Placental pericyte (primary cell): ENCODE measurements around the gene SMIM24. TPM values are rescaled to one million over a fixed set of nuclear protein-coding genes. Genes with fewer than 3 reads are reported as not detected.

Source experiments
- small RNA-seq: library from RNA; depleted of rRNA; stranded (forward); fragments of <200 nt; gene quantifications from one replicate; pipeline ENCODE3, GENCODE V24; 2012; ENCODE audit warnings: low replicate concordance
- total RNA-seq: library from RNA; depleted of rRNA; stranded (reverse); fragments of >200 nt; gene quantifications from 2 replicates; pipeline ENCODE4 v1.2.3, GENCODE V29; 2012

The SMIM24 gene
- not detected in 2 replicates for total RNA-seq

DNA sequence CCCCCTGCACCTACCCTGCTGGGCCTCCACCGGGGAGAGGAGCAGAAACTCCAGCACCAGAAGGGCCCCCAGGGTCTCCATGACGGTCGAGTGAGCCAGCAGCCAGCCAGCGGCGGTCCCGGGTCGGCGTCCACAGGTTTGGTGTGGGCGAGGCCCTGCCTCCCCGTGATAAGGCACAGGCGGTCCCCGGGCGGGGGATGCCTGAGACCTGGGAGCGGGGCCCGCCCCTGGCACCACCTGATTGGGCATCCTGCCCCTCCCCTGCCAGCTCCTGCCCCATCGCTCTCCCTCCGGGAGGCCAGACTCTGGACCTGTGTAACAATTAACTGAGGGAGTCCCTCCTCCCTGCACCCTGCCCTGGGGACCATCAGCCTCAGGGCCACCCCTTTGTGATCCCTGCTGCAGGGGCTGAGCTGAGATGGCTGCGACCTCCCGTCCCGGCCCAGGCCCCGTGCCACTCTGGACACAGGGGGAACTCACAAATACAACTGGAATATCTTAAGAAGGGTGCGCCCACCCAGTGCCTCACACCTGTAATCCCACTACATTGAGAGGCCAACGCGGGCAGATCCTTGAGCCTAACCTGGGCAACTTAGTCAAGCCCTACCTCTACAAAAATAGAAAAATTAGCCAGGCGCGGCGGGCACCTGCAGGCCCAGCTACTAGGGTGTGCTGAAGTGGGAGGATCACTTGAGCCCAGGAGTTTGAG, at the start of gene SMIM24:
SMIM24 (minus strand) TSS at position 143 of the 709 bp plus-strand sequence; CDS start at position 81, 62 bp downstream.

GRCh38 chr19:3505598-3506383, 25.5 kb upstream of the SMIM24 start, which contains the start of gene FZR1:
Gene FZR1 (plus strand): TSS chr19:3506311. CDS start chr19:3522990, 16,679 bp downstream.

GRCh38 chr19:3500429-3501101, 20.2 kb upstream of the SMIM24 start, which contains the start of gene DOHH:
Gene DOHH (minus strand): TSS chr19:3500674. CDS start chr19:3496814, 3,860 bp downstream.

GRCh38 chr19:3483226-3483628, 2.9 kb upstream of the SMIM24 start, which contains the start of gene SMIM44:
Gene SMIM44 (minus strand): TSS chr19:3483441. CDS start chr19:3483403, 38 bp downstream.

Small RNA genes within 50 kb of the gene (small RNA-seq; reads per million reads assigned to genes)
- gene RF00212: 0.10 reads per million

Other genes with a start within 250 kb of the SMIM24 start
- gene NFIC, start 113.9 kb downstream of the SMIM24 start, total RNA-seq: 54.9 and 83.8 TPM in 2 replicates
- gene SMIM44, start 2.9 kb upstream of the SMIM24 start, total RNA-seq: not detected in 2 replicates
- gene DOHH, start 20.1 kb upstream of the SMIM24 start, total RNA-seq: 13.8 and 18.0 TPM in 2 replicates
- gene FZR1, start 25.8 kb upstream of the SMIM24 start, total RNA-seq: 36.3 and 63.3 TPM in 2 replicates
- not detected in 2 replicates for gene TEKTIP1, start 58.6 kb upstream of the SMIM24 start, total RNA-seq
- 122 and 179 TPM in 2 replicates for gene MFSD12, start 77.1 kb upstream of the SMIM24 start, total RNA-seq
- 74.4 and 82.3 TPM in 2 replicates for gene HMG20B, start 92.4 kb upstream of the SMIM24 start, total RNA-seq
- under 0.01 and 0.14 TPM in 2 replicates for gene GIPC3, start 105.0 kb upstream of the SMIM24 start, total RNA-seq
- gene TBXA2R, start 126.3 kb upstream of the SMIM24 start, total RNA-seq: 1.5 and 5.6 TPM in 2 replicates
- 23.6 and 36.8 TPM in 2 replicates for gene CACTIN, start 146.3 kb upstream of the SMIM24 start, total RNA-seq
- 27.4 and 46.8 TPM in 2 replicates for gene PIP5K1C, start 219.9 kb upstream of the SMIM24 start, total RNA-seq
- not detected in 2 replicates for gene TJP3, start 227.9 kb upstream of the SMIM24 start, total RNA-seq